ENCODE results near the gene C16orf89.
A peak's percentile ranks its signal among the peaks of the same experiment; 100 is the strongest.
"Not testable (repeated sequence)": the region's sequence is repeated elsewhere in the genome, so short reads cannot be mapped to it uniquely, and the experiment has no call there.

Gene C16orf89

DNA sequence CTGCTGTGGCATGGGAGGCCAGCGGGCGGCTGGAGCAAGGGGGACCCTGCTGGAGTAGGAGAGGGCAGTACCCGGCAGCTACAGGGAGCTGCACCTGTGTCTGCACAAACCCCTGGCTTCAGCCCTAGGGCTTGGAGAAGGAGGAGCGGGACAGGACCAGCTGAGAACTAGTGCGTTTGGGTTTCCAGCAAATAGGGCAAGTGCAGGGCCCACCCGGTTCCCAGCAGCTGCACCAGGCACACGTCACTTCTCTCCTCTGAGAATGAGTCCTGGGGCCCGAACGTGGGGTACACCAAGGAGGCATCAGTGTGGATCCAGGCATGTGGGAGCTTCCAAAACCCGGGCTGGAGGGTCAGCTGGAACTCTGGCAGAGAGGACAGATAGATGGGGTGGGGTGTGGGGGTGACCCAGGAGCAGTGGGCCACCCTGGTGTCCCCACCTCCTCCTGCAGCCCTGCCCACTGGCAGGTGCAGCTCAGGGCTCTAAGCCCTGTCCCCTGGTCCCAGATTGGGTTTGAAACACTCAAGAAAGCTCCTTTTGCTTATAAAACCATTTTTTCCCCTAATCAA lies 5.6 kb downstream of the C16orf89 start:
- no peak for DNase-seq (ENCODE audit: low read depth in 3 of 3)

DNA sequence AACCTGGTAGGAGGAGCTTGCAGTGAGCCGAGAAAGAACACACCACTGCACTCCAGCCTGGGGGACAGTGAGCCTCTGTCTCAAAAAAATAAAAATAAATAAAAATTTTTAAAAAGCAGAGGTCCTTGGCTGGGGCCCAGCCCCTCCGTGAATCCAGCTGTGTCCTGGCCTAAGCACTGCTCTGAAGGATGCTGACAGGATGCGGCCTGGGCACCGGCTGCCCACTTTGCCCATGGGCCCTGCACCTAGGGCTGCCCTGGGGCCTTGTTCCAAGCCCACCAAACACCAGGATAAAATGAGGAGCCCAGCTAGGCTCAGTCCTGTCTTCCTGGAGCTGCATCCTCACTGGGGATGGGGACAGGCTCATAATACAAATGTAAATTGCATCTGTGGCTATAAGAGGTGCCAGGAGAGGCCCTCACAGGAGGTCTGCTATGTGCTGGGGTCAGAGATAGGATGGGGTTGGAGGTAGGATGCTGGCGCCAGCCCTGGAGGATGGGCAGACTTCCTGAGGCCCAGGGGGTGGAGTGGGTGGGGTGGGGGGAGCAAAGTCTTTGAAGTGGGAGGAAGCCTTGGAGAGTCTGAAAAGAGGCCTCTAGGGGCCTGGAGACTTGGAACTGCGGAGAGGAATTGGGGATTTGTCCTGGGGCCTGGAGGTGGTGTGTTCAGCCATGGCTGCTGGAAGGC lies 6.2 kb downstream of the C16orf89 start:
- DNase-seq (ENCODE audit: low read depth in 3 of 3), result no peak

DNA sequence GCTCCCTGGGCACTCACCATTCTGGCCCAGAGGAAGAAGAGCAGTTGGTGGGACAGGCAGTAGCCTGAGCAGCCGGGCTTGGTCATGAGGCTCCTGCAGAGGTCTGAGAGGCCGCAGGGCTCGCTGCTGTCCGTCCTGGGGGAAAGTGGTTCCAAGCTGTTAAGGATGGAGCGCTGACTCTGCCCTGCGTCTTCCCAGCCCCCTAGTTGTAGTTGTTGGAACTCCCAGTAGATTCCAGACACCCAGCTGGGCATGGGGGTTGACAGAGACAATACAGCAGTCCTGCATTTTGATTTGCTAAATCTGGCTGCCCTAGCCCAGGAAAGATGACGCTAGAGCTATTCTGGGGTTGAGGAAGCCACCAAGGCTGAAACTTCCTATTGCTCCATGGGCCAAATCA lies 7.3 kb downstream of the C16orf89 start:
- DNase-seq (ENCODE audit: low read depth in 3 of 3), result no peak

DNA sequence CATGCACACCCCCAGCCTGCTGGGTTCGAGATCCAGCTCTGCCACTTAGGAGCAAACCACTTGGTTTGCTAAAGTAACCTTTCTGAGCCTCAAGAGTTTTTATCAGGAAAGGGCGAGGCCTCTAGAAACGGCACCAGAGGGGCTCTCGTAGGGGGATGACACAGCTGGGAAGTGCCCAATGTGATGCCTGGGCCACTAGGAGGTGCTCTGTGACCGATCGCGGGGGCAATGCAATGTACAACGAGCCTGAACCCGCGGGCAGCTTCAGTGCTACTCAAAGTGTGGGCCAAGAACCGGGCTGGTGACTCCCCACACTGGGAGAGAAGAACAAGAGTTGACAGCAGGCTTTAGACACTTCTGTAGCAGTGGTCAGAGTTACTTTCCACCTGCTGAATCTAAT lies 9.4 kb downstream of the C16orf89 start:
- peak in 1 of 3 experiments; percentile 43 for DNase-seq (ENCODE audit: low read depth in 3 of 3)

DNA sequence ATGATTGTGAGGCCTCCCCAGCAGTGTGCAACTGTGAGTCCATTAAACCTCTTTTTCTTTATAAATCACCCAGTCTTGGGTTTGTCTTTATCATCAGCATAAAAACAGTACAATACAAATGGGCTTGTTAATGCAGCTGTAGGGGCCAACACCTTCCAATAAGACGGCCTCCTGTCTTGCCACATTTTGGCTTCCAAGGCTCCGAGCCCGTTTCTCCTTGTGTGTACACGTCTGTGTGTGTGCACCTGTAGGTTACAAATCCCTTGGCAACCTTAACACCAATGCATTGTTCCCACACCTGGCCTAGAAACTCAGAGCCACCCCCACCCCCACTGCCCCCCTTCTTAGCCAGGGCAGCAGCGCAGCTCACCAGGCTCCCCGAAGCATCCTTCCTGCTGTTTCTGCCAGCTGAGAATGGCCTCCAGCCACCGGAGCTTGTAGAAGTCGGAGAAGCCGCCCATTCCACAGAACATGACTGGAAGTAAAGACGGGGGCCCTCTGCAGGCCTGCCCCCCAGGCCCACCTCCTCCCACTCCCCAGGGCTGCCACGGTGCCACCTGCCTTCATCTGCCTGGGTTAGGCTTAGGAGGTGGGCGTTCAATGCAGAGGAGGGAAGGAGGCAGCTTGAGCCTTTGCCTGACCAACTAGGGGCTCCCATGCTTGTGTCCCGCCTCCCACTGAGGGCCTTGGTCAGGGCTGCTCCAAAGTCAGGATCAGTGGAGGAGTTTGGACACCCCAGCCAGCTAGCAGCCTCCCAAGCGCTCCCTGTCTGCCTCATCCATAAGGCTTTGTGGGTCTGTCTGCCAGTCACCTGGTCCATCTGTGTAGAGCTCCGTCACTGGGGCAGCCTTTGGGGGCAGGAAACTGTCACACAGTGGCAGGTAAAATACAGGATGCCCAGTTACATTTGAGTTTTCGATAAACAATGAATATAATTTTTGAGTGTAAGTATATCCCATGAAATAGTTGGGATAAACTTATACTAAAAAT lies 10.6 kb downstream of the C16orf89 start:
- DNase-seq (ENCODE audit: low read depth in 3 of 3), result no peak

DNA sequence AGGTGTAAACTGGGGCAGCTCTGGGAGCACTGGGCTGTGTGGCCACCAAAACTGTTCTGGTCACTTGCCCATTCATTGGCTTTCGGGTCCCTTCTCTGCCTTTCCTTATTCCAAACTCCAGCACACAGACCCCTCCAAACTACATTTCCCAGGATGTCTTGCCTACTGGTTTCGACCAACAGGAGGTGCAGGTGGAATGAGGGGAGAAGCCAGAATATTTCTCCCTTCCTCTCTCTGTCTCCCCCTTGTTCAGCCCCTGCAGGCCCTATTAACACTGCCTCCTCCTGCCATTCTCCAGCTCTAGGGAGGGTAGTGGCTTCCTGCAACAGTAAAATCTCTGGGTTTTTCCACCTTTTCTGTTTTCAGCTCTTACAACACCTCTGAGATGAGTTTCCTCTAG lies 18.8 kb downstream of the C16orf89 start:
- no peak for DNase-seq (ENCODE audit: low read depth in 3 of 3)

DNA sequence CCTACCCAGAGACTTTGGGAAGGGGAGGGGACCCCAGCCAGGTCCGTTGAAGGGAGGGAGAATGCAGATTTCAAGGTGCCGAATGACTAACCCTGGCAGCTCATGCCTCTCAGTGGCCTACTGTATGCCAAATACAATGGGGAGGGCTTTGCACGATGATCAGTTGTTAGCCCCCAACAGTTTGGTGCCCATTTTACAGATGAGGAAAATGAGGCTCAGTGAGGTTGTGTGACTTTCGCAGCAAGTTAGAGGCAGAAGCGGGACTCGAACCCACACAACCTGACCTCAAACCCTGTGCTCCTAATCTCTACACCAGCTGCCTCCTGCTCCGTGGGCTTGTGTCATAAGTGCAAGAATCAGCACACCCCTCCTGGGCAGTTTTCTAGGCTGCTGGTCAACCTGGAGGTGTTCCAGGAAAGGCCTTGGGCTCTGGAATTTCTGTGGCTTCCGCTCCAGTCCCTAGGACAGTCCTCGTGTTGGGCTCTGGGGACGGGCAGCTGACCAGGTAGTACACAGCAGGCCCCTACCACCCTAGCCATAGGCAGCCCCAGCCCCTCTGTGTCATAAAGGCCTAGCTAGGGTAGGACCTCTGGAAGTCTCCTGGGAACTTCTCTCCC lies 20.1 kb downstream of the C16orf89 start:
- DNase-seq (ENCODE audit: low read depth in 3 of 3), result no peak

DNA sequence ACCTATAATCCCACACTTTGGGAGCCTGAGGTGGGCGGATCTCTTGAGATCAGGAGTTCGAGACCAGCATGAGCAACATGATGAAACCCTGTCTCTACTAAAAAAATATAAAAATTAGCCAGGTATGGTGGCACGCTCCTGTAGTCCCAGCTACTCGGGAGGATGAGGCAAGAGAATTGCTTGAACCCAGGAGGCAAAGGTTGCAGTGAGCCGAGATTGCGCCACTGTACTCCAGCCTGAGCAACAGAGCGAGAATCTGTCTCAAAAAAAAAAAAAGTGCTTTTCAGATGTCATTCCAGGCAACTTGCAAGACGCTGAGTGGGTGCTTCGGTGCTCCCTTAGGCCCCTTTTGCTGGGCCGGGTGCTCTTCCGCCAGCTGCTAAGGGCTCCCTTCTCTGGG lies 21.2 kb downstream of the C16orf89 start:
- DNase-seq (ENCODE audit: low read depth in 3 of 3), result not testable (repeated sequence)

DNA sequence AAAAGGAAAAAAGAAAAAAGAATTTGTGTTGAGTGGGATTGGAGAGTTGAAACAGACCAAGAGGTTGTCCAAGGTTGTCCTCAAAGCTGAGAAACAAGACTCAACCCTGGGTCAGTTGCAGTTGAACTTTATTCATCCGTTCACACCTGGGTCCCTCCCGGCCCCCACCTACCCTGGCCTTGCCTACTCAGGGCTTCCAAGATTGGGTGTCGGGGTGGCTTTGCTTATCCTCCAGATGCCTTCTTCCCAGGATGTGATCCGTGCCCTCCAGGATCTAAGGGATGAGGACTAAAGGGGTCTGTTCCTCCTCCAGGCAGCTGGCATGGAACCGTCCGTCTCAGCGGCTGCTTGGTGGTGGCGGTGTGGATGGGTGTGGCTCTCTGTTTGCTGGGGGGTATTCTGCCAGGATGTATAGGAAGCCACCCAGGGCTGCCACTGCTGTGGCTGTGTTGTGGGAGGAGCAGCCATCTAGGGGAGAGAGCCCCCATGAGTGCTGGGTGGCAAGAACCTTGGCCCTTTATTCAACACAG lies 21.7 kb downstream of the C16orf89 start:
- DNase-seq (ENCODE audit: low read depth in 3 of 3), result no peak

DNA sequence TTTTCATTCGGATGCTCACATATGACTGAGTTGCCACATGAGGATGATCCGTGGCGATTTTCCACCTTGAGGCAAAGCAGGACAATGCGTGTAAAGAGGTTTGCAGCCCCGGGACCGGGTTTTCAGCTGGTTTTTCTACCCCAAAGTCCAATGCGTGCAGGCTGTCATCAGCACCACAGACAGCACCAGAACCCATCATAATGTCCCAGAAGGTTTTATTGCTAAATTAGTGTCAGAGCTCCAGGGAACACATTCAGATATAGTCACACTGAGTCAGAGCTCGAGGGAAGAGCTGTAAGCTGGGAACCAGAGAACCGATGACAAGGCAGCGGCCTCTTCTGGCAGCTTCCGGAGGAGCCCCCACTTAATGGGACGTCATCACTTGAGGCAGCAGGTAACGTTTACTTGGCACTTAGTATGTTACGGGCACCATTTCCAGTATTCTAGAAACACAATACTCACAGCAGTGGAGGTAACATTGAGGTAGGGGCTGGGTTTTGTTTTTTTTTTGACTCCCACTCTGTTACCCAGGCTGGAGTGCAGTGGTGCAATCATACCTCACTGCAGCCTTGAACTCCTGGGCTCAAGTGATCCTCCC lies 23.1 kb downstream of the C16orf89 start:
- DNase-seq (ENCODE audit: low read depth in 3 of 3), result no peak

DNA sequence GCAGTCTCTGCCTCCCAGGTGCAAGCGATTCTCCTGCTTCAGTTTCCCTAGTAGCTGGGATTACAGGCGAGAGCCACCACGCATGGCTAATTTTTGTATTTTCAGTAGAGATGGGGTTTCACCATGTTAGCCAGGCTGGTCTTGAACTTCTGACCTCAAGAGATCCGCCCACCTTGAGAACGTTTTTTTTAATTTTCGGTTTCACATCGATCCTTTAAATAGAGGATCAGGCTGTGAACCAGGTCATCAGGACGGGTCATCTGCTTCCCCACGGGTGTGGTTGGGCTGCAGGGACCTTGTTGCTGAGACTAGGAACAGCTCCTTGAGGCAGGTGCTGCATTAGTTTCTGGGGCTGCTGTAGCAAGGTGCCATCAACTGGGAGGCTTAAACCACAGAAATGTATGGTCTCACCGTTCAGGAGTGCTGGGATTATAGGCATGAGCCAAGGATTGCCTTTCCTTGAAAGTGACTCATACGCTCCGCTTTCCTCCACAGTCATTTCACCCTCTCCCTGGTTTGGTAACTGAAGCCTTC lies 24.1 kb downstream of the C16orf89 start:
- DNase-seq (ENCODE audit: low read depth in 3 of 3), result no peak

DNA sequence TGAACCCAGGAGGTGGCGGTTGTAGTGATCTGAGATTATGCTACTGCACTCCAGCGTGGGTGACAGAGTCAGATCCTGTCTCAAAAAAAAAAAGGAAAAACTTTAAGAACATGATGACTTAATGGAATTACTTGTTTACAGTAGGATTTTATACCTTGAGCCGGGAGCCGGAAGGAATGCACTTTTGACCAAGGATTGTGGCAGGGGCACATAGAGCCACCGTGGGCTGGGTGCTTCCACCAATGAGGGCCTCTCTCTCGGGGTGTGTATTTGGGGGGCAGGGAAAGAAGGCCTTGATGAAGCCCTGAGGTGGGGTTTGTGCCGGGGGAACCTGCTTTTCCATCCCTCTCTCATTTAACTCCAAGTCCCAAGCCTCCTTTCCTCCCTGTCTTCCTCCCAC lies 25.3 kb downstream of the C16orf89 start:
- DNase-seq (ENCODE audit: low read depth in 3 of 3), result no peak

DNA sequence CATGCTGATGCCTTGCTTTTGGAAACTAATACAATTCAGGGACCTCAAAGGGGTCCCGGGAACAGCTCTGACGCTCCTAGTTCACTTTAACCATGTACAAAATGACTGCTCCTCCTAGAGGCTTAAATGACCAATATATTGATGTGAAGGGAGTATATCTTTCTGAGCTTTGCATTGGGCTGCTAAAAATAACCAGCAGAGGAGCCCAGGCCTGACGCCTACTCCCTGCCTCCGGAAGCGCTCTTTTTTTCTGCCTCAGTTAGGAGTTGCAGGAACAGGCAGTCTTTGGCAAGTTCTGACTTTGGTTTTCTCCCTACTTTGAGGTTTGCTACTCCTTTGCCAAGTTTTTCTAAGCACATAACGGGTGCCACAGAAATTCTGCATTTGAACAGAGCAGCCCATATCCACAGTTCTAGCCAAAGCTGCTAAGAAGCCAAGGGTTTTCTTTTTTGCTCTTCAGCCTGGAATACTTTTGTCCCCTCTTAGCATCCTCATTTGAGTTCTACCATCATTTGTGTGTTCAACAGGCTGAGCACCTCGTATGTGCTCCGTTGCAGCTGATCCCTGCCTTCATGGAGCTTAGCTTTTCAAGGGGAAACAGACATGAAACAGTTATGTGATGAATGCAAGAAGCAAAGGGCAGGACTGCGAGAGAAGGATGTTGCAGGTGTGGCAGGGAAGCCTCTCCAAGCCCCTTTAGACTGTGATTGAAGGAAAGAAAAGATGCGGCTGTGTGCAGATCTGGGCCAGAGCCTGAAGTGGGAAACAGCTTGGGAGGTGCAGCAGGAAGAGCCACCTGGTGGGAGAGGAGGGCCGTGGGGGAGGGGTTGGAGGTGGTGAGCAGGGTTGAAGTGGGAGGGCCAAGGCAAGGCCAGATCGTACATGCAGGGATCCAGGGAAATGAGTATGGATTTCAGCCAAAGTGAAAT lies 29.3 kb downstream of the C16orf89 start:
- DNase-seq (ENCODE audit: low read depth in 3 of 3), result no peak

DNA sequence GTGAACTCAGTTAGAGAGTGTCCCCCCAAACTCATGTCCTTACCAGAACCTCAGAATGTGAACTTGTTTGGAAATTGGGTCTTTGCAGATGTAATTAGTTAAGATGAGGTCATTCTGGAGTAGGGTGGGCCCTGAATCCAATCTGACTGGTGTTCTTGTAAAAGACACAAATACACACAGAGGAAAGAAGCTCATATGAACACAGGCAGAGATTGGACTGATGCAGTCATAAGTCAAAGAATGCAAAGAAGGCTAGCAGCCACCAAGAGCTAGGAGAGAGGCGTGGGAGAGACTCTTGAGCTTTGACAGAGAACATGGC lies 29.9 kb downstream of the C16orf89 start:
- no peak for DNase-seq (ENCODE audit: low read depth in 3 of 3)

DNA sequence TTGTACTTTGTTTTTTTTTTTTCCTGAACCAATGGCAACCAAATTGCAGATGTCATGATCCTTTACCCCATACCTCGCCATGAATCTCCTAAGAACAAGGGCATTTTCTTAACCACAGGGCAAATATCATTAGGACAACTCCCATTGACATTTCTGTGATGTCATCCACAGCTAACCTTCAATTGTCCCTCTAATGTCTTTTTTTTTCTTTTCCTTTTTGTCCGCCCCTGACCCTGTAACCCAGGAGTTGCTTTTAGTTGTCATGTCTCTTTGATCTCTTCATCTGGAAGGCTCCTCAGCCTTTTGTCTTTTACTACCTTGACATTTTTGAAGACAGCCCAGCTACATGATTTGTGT lies 31.6 kb downstream of the C16orf89 start:
- DNase-seq (ENCODE audit: low read depth in 3 of 3), result no peak

DNA sequence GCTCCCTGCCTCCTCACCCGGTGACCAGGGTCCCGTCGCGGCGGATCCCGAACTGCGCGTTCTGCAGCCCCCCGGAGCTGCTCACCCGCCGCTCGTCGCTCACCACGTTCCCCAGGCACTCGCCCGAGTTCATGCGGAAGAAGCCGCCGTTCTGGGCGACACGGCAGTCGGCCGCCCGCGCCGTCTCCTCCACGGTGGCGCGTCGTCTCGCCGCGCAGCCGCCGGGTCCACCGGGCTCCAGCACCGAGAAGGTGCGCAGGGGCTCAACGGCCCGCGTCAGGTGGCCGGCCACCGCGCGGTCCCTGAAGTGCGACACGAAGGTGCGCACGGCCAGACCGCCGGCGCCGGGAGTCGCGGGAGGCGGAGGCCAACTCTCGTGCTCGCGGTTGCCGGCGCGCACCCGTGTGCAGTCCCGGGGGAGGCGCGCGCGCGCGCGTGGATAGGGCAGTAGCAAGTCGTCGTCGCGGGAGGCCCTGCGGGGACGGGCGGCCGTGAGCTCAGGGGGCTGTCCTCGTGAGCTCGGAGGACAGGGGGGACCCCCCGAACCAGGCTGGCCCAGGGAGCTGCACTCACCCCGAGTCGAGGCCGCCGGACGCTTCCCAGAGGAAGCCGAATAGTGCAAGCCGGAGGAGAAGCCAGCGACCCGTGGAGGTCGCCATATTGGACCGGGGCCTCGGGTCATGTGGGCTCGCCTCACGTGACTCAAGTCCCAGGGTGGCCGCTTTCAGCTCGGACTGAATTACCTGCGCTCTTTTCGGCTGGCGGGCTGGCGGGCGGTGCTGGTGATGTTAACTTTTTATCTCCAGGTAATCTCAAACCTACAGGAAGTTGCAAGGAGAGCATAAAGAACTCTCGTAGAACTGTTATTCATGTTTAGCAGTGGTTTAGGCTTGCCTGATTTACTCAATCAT lies 32.2 kb downstream of the C16orf89 start, which contains the start of gene NAGPA:
Gene NAGPA, minus strand, starts transcription at position 680 of the 911 bp plus-strand sequence. Its CDS starts 21 bp downstream, at position 659.
- DNase-seq (ENCODE audit: low read depth in 3 of 3), result peak; percentile 75 to 80 (median 75)

DNA sequence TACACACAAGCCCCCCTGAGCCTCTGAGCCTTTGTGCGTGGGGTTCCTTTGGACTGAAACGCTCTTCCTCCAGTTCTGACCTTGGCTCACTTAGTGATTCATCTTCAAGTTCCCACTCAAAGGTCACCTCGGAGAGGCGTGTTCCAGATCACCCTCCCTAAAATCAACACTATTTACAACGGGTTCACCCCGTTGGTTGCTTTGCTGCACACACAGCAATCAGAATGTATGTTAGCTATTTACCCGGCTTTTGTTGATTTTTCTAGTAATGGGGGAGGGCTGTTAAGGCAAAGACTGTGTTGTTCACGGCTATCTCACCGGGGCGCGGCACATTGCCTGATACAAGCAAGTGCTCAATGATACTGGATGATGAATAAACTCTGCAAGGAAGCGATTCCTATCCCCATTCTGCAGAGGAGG lies 33.0 kb downstream of the C16orf89 start:
- no peak for DNase-seq (ENCODE audit: low read depth in 3 of 3)

DNA sequence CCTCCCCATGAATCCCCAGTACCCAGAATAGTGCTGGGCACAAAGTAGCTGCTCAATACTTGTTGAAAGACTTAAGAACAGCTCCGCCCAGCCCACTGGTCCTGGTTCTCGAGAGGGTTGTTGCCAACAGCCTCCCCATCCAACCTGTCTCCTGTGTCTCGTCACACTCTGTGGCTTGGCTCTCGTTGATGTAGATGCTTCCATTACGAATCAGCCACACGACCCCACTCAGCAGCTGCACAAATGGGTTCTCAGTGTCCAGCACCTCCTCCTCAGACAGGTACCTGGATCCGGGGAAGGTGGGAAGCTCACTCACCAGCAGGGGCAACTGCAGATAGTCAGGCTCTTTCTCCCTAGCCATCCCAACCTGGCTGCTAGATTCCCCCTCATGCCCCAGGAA lies 34.2 kb downstream of the C16orf89 start:
- DNase-seq (ENCODE audit: low read depth in 3 of 3), result no peak

DNA sequence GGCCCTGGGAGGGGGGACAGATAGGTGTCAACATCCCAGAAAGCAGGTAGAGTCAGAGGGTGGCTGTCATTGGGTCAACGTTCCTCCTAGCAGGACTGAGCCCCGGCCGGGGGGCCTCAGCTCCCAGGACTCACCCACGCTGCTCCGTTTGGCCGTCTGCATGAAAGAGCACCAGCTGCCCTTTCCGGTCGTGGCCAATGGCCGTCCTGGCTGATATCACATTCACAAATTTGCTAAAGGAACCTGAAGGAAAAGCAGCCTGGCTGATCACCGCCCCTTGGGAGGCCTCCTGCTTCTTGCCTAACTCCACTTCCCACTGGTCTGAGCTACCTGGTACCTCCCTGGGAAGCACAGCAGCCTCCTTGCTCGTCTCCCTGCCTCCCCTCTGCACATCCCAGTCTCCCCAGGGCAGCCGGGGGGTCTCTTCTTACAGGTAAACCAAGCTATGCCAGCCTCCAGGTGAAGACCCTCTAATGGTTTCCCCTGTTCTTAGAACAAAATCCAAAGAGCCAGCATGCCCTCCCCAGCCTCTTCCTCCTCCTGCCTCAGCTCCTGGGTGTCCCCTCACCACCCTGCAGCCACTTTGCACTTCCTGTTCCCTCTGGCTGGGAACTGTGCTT lies 35.4 kb downstream of the C16orf89 start:
- DNase-seq (ENCODE audit: low read depth in 3 of 3), result no peak
